ENCODE results near the gene KANK4. TPM values are rescaled to one million over a fixed set of nuclear protein-coding genes. Genes with fewer than 3 reads are reported as not detected.

The KANK4 gene
- total RNA-seq, 4 donors from 2014 or later: 0.16 TPM; not detected in 3

- intact Hi-C loops (cut with DNase I; ENCODE audit: low total_unique reads): no loop called here
- TF ChIP-seq POLR2A (IDR thresholded peaks at IDR 0.05): no peak
- TF ChIP-seq, protein P1, sequence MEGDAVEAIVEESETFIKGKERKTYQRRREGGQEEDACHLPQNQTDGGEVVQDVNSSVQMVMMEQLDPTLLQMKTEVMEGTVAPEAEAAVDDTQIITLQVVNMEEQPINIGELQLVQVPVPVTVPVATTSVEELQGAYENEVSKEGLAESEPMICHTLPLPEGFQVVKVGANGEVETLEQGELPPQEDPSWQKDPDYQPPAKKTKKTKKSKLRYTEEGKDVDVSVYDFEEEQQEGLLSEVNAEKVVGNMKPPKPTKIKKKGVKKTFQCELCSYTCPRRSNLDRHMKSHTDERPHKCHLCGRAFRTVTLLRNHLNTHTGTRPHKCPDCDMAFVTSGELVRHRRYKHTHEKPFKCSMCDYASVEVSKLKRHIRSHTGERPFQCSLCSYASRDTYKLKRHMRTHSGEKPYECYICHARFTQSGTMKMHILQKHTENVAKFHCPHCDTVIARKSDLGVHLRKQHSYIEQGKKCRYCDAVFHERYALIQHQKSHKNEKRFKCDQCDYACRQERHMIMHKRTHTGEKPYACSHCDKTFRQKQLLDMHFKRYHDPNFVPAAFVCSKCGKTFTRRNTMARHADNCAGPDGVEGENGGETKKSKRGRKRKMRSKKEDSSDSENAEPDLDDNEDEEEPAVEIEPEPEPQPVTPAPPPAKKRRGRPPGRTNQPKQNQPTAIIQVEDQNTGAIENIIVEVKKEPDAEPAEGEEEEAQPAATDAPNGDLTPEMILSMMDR (IDR thresholded peaks at IDR 0.05 in 4 of 5, conservative IDR thresholded peaks at IDR 0.05 in 1 of 5): no peak
- Histone ChIP-seq H3K27ac (no peak overlapping the region), H3K9me3 (no peaks in the 10 kb centered on the region), H3K36me3 (no peaks in the 10 kb centered on the region), H3K27me3 (no peaks in the 10 kb centered on the region), H3K4me3 (no peak overlapping the region), H3K4me1 (no peaks in the 10 kb centered on the region)
- no peak for DNase-seq
- ATAC-seq: no peak
- in situ Hi-C loops (cut with MboI; ENCODE audit: low sequenced_read_pairs in 4 of 4): no loop called here
These were observed 17.4 kb downstream of the KANK4 start for GRCh38 chr1:62301726-62302390.

DNA sequence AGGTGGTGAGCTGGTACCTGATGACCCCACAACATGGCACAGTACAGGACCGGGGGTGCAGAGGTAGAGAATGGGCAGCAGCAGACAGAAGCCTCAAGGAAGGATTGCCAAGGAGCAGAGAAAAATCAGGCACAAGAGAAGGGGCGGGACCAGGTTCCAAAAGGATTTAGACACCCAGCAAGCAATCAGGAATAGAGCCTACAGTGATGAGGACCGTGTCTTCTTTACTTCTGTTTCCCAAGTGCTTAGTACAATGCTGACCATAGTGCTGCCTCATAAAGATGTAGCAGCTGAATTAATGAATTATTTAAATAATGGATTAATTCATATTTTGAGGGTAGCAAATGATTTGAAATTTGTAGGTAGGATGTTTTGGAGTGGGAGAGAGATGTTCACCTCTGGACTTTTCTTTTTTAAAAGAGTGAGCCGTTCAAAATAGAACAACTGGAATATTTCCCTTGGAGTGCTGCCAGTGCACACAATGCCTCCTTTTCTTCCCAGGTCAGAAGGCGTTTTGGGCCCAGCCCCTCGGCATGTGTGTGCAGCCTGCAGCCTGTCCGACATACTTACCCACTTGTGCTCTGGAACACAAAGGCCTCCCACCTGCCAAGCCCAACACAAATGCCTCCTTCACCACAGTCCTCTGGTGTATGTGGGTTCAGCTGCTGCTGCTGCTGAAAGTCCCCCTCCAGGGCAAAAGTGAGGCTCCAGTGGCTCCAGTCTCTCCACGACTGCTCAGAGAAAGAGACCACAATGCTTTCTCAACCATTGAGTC is 19.6 kb downstream of the KANK4 start:
- in situ Hi-C loops (cut with MboI; ENCODE audit: low sequenced_read_pairs in 4 of 4) (no loop called here), intact Hi-C loops (cut with DNase I; ENCODE audit: low total_unique reads) (no loop called here)
- DNase-seq (no peak), ATAC-seq (no peak)
- TF ChIP-seq, protein P1 (IDR thresholded peaks at IDR 0.05 in 4 of 5, conservative IDR thresholded peaks at IDR 0.05 in 1 of 5): no peak
- TF ChIP-seq POLR2A (IDR thresholded peaks at IDR 0.05): no peak
- no peak overlapping the region for H3K27ac ChIP-seq
- no peaks in the 10 kb centered on the region for H3K36me3 ChIP-seq
- H3K27me3 ChIP-seq: no peaks in the 10 kb centered on the region
- H3K9me3 ChIP-seq: no peaks in the 10 kb centered on the region
- H3K4me3 ChIP-seq: no peak overlapping the region
- H3K4me1 ChIP-seq: no peaks in the 10 kb centered on the region

DNA sequence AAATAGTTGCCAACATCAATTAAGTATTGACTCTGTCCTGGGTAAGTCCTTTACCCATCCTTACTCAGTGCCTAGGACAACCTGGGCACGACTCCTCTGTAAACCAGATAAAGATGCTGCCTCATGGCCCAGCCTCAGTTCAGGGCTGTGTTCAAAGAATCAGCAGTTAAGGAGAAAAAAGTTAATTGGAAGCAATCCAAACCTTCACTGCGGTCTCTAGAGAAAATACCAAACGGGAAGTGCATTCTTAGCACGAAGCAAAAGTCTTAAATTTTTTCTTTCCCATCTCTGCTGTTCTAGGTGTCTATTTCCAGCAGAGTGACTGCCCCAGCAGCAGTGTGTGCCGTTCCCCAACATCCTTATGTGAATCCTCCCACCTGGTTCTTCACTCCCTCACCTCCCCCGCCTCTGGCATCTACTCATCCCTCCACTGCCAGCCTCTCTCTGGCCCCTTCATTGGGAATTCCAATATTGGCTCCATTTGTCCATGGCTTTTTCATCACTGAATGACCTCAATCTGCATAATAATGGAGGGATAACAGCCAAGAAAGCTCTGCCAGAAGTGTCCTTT is 23.2 kb downstream of the KANK4 start:
- intact Hi-C loops (cut with DNase I; ENCODE audit: low total_unique reads): no loop called here
- DNase-seq (no peak), ATAC-seq (no peak)
- H3K27me3 ChIP-seq: no peaks in the 10 kb centered on the region
- H3K36me3 ChIP-seq: no peaks in the 10 kb centered on the region
- no peak for TF ChIP-seq POLR2A (IDR thresholded peaks at IDR 0.05)
- no peaks in the 10 kb centered on the region for H3K9me3 ChIP-seq
- H3K4me1 ChIP-seq: no peaks in the 10 kb centered on the region
- H3K4me3 ChIP-seq: no peak overlapping the region
- H3K27ac ChIP-seq: no peak overlapping the region
- in situ Hi-C loops (cut with MboI; ENCODE audit: low sequenced_read_pairs in 4 of 4): no loop called here

DNA sequence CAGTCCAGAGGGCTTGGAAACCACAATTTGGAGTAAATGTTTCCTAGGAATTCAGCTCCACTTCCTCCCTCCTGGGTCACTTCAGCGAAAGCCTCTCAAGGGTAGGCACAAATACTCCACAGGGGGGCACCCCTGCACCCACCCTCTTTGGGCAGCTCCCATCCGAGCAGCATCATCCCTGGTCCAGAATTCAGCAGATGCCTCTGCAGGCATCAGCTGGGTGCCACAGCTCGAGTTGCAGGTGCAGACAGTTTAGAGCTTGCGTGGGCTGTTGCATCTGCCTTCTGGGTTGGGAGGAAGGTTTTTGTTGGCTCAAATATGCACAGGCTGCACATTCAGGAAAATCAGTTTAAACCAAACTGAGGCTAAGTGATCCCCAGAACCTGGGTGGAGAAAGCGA is 25.0 kb downstream of the KANK4 start:
- in situ Hi-C loops (cut with MboI; ENCODE audit: low sequenced_read_pairs in 4 of 4) (no loop called here), intact Hi-C loops (cut with DNase I; ENCODE audit: low total_unique reads) (no loop called here)
- no peaks in the 10 kb centered on the region for H3K27me3 ChIP-seq
- TF ChIP-seq, protein P1 (IDR thresholded peaks at IDR 0.05 in 4 of 5, conservative IDR thresholded peaks at IDR 0.05 in 1 of 5): peak in 1 of 5 experiments; percentile 7
- TF ChIP-seq POLR2A (IDR thresholded peaks at IDR 0.05): no peak
- no peak overlapping the region for H3K4me3 ChIP-seq
- DNase-seq (no peak), ATAC-seq (no peak)
- no peaks in the 10 kb centered on the region for H3K36me3 ChIP-seq
- no peaks in the 10 kb centered on the region for H3K9me3 ChIP-seq
- H3K27ac ChIP-seq: no peak overlapping the region
- no peaks in the 10 kb centered on the region for H3K4me1 ChIP-seq

GRCh38 chr1:62288662-62289061 is 30.6 kb downstream of the KANK4 start:
- DNase-seq (no peak), ATAC-seq (no peak)
- TF ChIP-seq, protein P1 (IDR thresholded peaks at IDR 0.05 in 4 of 5, conservative IDR thresholded peaks at IDR 0.05 in 1 of 5): no peak
- TF ChIP-seq POLR2A (IDR thresholded peaks at IDR 0.05): no peak
- H3K4me1 ChIP-seq: no peaks in the 10 kb centered on the region
- H3K27ac ChIP-seq: no peak overlapping the region
- in situ Hi-C loops (cut with MboI; ENCODE audit: low sequenced_read_pairs in 4 of 4): no loop called here
- intact Hi-C loops (cut with DNase I; ENCODE audit: low total_unique reads): no loop called here
- no peaks in the 10 kb centered on the region for H3K36me3 ChIP-seq
- H3K27me3 ChIP-seq: no peaks in the 10 kb centered on the region
- no peaks in the 10 kb centered on the region for H3K9me3 ChIP-seq
- no peak overlapping the region for H3K4me3 ChIP-seq

All from gastrocnemius medialis (tissue), 4 donors.